DOHH2 (cell line): ENCODE results near the gene ASAP2.

Experiments used
- H3F3A ChIP-seq: fragments of 200-600 bp; sonication (generic), shearing (Covaris generic); 2 replicates; pipeline ENCODE4 v1.6.0; 2016; ENCODE audit warnings: antibody characterized with exemption, mild to moderate bottlenecking; ENCODE audit not compliant: control insufficient read depth, insufficient read depth
- H3K27ac ChIP-seq: fragments of 200-600 bp; sonication (generic); 2 replicates; pipeline ENCODE4 v1.5.1; 2014; ENCODE audit warnings: low read depth, mild to moderate bottlenecking, low read length, moderate library complexity
- H3K27me3 ChIP-seq: fragments of 200-600 bp; sonication (generic); 2 replicates; pipeline ENCODE4 v1.6.1; 2014; ENCODE audit warnings: mild to moderate bottlenecking, low read length, mixed read lengths; ENCODE audit not compliant: control insufficient read depth
- H3K36me3 ChIP-seq: fragments of 200-600 bp; sonication (generic); 2 replicates; pipeline ENCODE4 v1.6.1; 2014; ENCODE audit warnings: mild to moderate bottlenecking, low read length, moderate library complexity, mixed read lengths; ENCODE audit not compliant: control insufficient read depth
- H3K4me1 ChIP-seq: fragments of 200-600 bp; sonication (generic); 2 replicates; pipeline ENCODE4 v1.6.1; 2014; ENCODE audit warnings: mild to moderate bottlenecking, low read length, mixed read lengths; ENCODE audit not compliant: control insufficient read depth
- H3K4me2 ChIP-seq: fragments of 200-600 bp; sonication (generic); 2 replicates; pipeline ENCODE4 v1.6.0; 2014; ENCODE audit warnings: mild to moderate bottlenecking, low read length, moderate library complexity
- H3K4me3 ChIP-seq: fragments of 200-600 bp; sonication (generic); 2 replicates; pipeline ENCODE4 v1.5.1; 2014; ENCODE audit warnings: mild to moderate bottlenecking, low read length, mixed read lengths
- H3K79me2 ChIP-seq: fragments of 200-600 bp; sonication (generic); 2 replicates; pipeline ENCODE4 v1.6.1; 2014; ENCODE audit warnings: mild to moderate bottlenecking, low read length, mixed read lengths; ENCODE audit not compliant: control insufficient read depth
- H3K9me2 ChIP-seq: fragments of 200-600 bp; sonication (generic); replicated peaks from 2 replicates; pipeline ENCODE4 v1.6.1; 2014; ENCODE audit warnings: mild to moderate bottlenecking, low read length, mixed read lengths; ENCODE audit not compliant: control insufficient read depth
- H3K9me3 ChIP-seq: fragments of 200-600 bp; sonication (generic); 2 replicates; pipeline ENCODE4 v1.6.1; 2014; ENCODE audit warnings: antibody characterized with exemption, low read length, mixed read lengths; ENCODE audit not compliant: control insufficient read depth, insufficient read depth
- H4K20me1 ChIP-seq: fragments of 200-600 bp; sonication (generic); 2 replicates; pipeline ENCODE4 v1.6.0; 2014; ENCODE audit warnings: low read depth, mild to moderate bottlenecking, antibody characterized with exemption, low read length, moderate library complexity; ENCODE audit not compliant: control insufficient read depth, insufficient read depth
- EZH2phosphoT487 ChIP-seq: fragments of 200-600 bp; sonication (generic); IDR thresholded peaks from 2 replicates; pipeline ENCODE4 v1.6.1; 2017; ENCODE audit warnings: borderline replicate concordance, mild to moderate bottlenecking, antibody characterized with exemption, low read length, moderate library complexity, mixed read lengths
- TF ChIP-seq, protein P1 (sequence below): fragments of 200-600 bp; sonication (generic); IDR thresholded peaks from one replicate; pipeline ENCODE4 v1.5.1; 2014; ENCODE audit warnings: antibody characterized with exemption, mild to moderate bottlenecking, low read depth, low read length; ENCODE audit not compliant: poor library complexity, severe bottlenecking

Gene ASAP2

DNA sequence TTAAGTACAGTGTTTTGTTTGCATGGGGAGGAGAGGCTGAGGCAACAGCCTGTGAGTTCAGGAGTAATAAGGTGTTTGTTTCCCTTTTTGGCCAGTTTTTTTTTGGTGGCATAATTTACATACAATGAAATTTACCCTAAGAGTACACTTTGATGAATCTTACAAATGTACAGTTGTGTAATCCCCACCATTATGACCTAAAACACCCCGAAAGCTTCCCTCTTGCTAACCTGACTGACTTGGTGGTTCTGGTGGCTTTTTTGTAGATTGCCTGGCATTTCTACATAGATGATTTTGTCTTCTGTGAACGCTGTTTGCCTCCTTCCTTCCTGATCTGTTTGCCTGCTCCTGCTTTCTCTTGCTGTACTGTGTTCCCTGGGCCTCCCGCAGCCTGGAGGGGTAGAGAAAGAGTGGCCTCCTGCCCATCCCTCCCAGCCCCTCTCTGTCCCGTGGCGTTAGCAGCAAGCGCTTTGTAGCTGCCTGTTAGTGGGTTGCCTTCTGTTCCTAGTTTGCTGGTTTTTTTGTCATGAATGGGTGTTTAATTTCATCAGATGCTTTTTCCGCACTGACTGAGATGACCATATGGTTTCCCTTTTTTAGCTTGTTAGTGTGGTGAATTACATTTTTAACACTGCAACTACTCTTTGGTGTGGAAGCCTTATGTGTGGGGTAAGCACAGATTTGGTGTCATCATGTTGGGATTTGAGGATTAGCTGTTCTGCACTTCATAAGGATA, 32.1 kb downstream of the ASAP2 start:
- H3K27ac ChIP-seq, result no peak overlapping the region

DNA sequence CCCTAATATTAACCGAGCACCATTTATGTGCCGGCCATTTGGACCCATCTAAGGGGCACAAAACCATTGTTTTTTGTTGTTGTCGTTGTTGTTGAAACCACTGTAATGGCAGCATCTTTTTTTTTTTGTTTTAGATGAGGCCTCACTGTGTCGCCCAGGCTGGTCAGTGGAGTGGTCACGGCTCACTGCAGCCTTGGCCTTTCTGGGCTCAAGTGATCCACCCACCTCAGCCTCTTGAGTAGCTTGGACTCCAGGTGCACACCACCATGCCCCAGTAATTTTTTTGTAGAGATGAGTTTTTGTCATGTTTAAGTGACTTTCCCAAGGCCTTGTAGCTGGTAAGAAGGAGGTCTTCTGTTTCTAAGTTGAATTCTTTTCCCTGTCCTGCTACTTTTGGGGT, 33.0 kb downstream of the ASAP2 start:
- Histone ChIP-seq H3K9me2 (no peaks in the 10 kb centered on the region), H3K4me1 (no peaks in the 10 kb centered on the region), H3K27me3 (peaks cover 3% of the 10 kb centered on the region; the same call in 1 of the 2 replicates), H3F3A (no peaks in the 10 kb centered on the region), H4K20me1 (no peaks in the 10 kb centered on the region), H3K4me3 (no peak overlapping the region), H3K4me2 (no peak overlapping the region), H3K27ac (no peak overlapping the region), H3K9me3 (no peaks in the 10 kb centered on the region), H3K36me3 (no peaks in the 10 kb centered on the region), H3K79me2 (no peaks in the 10 kb centered on the region)
- TF ChIP-seq, protein P1, sequence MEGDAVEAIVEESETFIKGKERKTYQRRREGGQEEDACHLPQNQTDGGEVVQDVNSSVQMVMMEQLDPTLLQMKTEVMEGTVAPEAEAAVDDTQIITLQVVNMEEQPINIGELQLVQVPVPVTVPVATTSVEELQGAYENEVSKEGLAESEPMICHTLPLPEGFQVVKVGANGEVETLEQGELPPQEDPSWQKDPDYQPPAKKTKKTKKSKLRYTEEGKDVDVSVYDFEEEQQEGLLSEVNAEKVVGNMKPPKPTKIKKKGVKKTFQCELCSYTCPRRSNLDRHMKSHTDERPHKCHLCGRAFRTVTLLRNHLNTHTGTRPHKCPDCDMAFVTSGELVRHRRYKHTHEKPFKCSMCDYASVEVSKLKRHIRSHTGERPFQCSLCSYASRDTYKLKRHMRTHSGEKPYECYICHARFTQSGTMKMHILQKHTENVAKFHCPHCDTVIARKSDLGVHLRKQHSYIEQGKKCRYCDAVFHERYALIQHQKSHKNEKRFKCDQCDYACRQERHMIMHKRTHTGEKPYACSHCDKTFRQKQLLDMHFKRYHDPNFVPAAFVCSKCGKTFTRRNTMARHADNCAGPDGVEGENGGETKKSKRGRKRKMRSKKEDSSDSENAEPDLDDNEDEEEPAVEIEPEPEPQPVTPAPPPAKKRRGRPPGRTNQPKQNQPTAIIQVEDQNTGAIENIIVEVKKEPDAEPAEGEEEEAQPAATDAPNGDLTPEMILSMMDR, result no peak
- TF ChIP-seq EZH2phosphoT487, result no peak

More for the DNA sequence above, 32.1 kb downstream of the ASAP2 start:
- Histone ChIP-seq H4K20me1 (no peaks in the 10 kb centered on the region), H3K4me3 (no peak overlapping the region), H3F3A (no peaks in the 10 kb centered on the region), H3K9me3 (no peaks in the 10 kb centered on the region), H3K79me2 (no peaks in the 10 kb centered on the region), H3K4me1 (no peaks in the 10 kb centered on the region), H3K36me3 (no peaks in the 10 kb centered on the region), H3K4me2 (no peak overlapping the region), H3K27me3 (peaks cover 3% of the 10 kb centered on the region; the same call in 1 of the 2 replicates), H3K9me2 (no peaks in the 10 kb centered on the region)
- TF ChIP-seq, protein P1, result no peak
- no peak for TF ChIP-seq EZH2phosphoT487

DNA sequence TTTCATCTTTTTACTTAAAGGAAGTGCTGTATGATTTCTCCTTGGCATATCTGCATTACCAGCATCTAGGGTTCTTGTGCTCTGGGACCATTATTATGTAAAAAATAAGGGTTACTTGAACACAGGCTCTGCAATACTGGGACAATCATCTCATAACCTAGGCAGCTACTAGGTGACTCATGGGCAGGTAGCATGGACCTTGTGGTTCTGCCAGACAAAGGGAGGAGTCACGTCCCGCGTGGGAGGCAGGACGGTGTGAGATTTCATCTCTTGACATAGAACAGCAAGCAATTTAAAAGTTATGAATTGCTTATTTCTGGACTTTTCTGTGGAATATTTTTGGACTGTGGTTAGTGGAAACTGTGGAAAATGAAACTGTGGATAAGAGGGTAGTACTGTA, 34.1 kb downstream of the ASAP2 start:
- TF ChIP-seq, protein P1, result no peak
- no peak for TF ChIP-seq EZH2phosphoT487
- H3K79me2 ChIP-seq, result no peaks in the 10 kb centered on the region
- H3K9me3 ChIP-seq, result no peaks in the 10 kb centered on the region
- H3K9me2 ChIP-seq, result no peaks in the 10 kb centered on the region
- H3K36me3 ChIP-seq, result no peaks in the 10 kb centered on the region
- no peaks in the 10 kb centered on the region for H3K4me1 ChIP-seq
- no peak overlapping the region for H3K4me2 ChIP-seq
- no peaks in the 10 kb centered on the region for H3F3A ChIP-seq
- no peak overlapping the region for H3K27ac ChIP-seq
- H3K4me3 ChIP-seq, result no peak overlapping the region
- H3K27me3 ChIP-seq, result peaks cover 3% of the 10 kb centered on the region; the same call in 1 of the 2 replicates
- H4K20me1 ChIP-seq, result no peaks in the 10 kb centered on the region
